B cell (primary cell): ENCODE results near the gene PAWR.
"Not testable (repeated sequence)": the region's sequence is repeated elsewhere in the genome, so short reads cannot be mapped to it uniquely, and the experiment has no call there.

ENCODE experiments used
- EZH2 ChIP-seq: IDR thresholded peaks from 2 replicates; pipeline ENCODE4 v1.6.1; 2012; ENCODE audit warnings: borderline replicate concordance, low read depth, mild to moderate bottlenecking, moderate library complexity, low read length; ENCODE audit not compliant: insufficient read depth, poor library complexity, severe bottlenecking
- TF ChIP-seq, protein P1 (sequence below): fragments of 200-600 bp; IDR thresholded peaks from one replicate; pipeline ENCODE4 v1.8.0; 2022; ENCODE audit warnings: antibody characterized with exemption, mild to moderate bottlenecking

DNA sequence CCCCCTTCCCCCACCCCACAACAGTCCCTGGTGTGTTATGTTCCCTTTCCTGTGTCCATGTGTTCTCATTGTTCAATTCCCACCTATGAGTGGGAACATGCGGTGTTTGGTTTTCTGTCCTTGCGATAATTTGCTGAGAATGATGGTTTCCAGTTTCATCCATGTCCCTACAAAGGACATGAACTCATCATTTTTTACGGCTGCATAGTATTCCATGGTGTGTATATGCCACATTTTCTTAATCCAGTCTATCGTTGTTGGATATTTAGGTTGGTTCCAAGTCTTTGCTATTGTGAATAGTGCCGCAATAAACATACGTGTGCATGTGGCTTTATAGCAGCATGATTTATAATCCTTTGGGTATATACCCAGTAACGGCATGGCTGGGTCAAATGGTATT is 64.0 kb downstream of the PAWR start:
- TF ChIP-seq, protein P1, sequence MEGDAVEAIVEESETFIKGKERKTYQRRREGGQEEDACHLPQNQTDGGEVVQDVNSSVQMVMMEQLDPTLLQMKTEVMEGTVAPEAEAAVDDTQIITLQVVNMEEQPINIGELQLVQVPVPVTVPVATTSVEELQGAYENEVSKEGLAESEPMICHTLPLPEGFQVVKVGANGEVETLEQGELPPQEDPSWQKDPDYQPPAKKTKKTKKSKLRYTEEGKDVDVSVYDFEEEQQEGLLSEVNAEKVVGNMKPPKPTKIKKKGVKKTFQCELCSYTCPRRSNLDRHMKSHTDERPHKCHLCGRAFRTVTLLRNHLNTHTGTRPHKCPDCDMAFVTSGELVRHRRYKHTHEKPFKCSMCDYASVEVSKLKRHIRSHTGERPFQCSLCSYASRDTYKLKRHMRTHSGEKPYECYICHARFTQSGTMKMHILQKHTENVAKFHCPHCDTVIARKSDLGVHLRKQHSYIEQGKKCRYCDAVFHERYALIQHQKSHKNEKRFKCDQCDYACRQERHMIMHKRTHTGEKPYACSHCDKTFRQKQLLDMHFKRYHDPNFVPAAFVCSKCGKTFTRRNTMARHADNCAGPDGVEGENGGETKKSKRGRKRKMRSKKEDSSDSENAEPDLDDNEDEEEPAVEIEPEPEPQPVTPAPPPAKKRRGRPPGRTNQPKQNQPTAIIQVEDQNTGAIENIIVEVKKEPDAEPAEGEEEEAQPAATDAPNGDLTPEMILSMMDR: not testable (repeated sequence)
- not testable (repeated sequence) for TF ChIP-seq EZH2
